Measurements from ENCODE around the gene DPYD. TPM values are rescaled to one million over a fixed set of nuclear protein-coding genes. Genes with fewer than 3 reads are reported as not detected.

The DPYD gene
- total RNA-seq, 2 donors from 2014 or later: 52.3 to 53.6 TPM

DNA sequence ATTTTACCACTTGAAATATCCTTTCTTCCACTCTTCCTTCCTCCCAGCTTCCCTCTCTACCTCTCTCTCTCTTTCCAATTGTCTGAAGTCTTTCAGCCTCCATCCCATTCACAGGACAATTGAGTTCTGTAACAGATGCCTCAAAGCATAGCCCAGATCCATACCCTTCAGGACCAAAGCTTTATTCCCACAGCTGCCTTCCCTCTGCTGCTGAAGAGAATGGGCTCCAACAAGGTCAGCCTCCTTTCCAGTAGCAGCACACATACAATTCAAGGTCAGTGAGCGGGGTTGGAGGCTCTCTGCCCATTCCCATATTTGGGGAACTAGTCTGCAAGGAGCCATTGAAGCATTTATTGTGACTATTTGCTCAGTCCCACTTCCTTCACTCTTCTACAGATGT is 179.9 kb downstream of the DPYD start:
- ATAC-seq: no peak

DNA sequence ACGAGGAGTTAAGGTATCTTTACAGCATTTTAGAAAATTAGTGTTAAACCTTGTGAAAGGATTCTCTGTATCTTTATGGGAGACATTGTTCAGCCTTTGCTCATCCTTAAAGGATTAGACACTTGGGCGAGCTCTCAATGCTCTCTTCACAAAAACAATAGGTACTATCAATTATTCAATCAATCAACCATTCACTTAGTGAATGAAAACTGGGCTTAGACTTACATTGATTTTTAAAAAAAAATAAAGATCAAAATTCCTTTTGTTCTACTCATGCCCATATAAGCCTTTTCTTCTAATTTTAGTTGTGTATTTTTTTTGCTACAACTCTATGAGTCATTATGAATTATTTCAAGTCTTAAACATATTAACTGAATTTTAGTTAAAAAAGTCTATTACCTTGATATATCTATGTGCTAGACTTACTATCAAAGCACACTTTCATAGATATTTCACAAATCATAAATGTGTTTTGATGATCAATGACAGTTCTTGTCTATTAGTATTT is 181.2 kb downstream of the DPYD start:
- H3K27ac Mint-ChIP-seq: no peak overlapping the region
- H3K4me3 Mint-ChIP-seq: no peak overlapping the region
- H3K36me3 Mint-ChIP-seq (ENCODE audit: low read depth): no peaks in the 10 kb centered on the region
- ATAC-seq (no peak), DNase-seq (no peak)
- H3K4me1 Mint-ChIP-seq: peaks cover 3% of the 10 kb centered on the region
- H3K27me3 Mint-ChIP-seq: no peaks in the 10 kb centered on the region
- no peaks in the 10 kb centered on the region for H3K9me3 ChIP-seq (ENCODE audit: control insufficient read depth, low read length, poor library complexity, severe bottlenecking)

More for the DNA sequence above, 179.9 kb downstream of the DPYD start:
- peaks cover 4% of the 10 kb centered on the region for H3K4me1 Mint-ChIP-seq
- H3K36me3 Mint-ChIP-seq (ENCODE audit: low read depth): no peaks in the 10 kb centered on the region
- H3K27ac Mint-ChIP-seq: no peak overlapping the region
- no peak for DNase-seq
- H3K4me3 Mint-ChIP-seq: no peak overlapping the region
- no peaks in the 10 kb centered on the region for H3K9me3 ChIP-seq (ENCODE audit: control insufficient read depth, low read length, poor library complexity, severe bottlenecking)
- no peaks in the 10 kb centered on the region for H3K27me3 Mint-ChIP-seq

DNA sequence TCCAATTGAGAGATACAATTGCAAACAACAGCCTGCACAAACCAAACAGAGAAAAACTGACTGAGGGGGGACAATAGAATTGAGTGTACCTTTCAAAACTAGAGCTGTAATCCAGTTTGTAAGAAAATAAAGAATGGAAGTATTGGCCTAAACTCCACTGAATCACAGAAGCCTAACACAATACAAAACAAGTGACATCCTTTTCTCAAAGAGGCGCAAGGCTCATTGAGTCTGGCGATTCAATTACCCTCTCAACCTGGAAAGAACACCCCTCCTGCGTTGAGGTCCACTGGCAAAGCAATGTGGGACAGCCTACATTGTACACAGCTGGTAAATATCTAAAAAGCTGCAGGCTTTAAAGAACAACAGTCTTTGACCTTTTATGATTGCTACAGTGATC is 182.6 kb downstream of the DPYD start:
- peaks cover 2% of the 10 kb centered on the region for H3K36me3 Mint-ChIP-seq (ENCODE audit: low read depth)
- no peaks in the 10 kb centered on the region for H3K9me3 ChIP-seq (ENCODE audit: control insufficient read depth, low read length, poor library complexity, severe bottlenecking)
- H3K4me3 Mint-ChIP-seq: no peak overlapping the region
- no peak overlapping the region for H3K27ac Mint-ChIP-seq
- no peaks in the 10 kb centered on the region for H3K27me3 Mint-ChIP-seq
- ATAC-seq (no peak), DNase-seq (no peak)
- peaks cover 5% of the 10 kb centered on the region for H3K4me1 Mint-ChIP-seq

DNA sequence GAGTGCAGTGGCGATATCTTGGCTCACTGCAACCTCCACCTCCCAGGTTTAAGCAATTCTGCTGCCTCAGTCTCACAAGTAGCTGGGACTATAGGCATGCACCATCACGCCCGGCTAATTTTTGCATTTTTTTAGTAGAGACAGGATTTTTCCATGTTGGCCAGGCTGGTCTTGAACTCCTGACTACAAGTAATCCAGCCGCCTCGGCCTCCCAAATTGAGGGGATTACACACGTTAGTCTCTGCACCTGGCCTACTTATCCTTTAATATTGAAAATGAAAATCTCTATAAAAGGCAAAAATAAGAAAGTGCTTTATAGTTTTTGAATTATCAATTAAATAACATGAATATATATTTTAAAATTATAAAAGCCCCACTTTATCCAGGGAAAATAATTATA is 190.6 kb downstream of the DPYD start:
- Mint-ChIP-seq H3K4me3 (no peak overlapping the region), H3K27ac (no peak overlapping the region), H3K4me1 (peaks cover 13% of the 10 kb centered on the region), H3K36me3 (ENCODE audit: low read depth) (peaks cover 2% of the 10 kb centered on the region), H3K27me3 (no peaks in the 10 kb centered on the region)
- no peak for ATAC-seq
- DNase-seq: no peak
- no peaks in the 10 kb centered on the region for H3K9me3 ChIP-seq (ENCODE audit: control insufficient read depth, low read length, poor library complexity, severe bottlenecking)

DNA sequence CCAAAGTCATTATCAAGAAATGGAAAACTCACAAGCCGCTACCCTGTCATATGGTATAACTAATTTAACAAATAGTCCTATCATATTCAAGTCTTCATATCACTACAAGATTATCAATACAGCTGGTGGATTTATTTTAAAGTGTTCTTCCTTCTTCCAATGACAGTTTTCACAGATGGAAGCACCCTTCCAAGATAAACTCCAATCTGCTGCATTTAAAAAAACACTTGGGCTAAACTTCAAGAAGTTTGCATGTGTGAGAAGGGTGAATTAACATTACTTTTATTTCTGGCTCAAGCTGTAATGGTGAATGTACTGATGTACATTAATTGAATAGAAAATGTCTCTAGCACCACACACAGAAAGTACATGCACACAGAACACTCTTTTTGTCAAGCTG is 192.4 kb downstream of the DPYD start:
- ATAC-seq (no peak), DNase-seq (no peak)
- Mint-ChIP-seq H3K4me1 (peaks cover 11% of the 10 kb centered on the region), H3K27me3 (no peaks in the 10 kb centered on the region), H3K4me3 (no peak overlapping the region), H3K36me3 (ENCODE audit: low read depth) (no peaks in the 10 kb centered on the region), H3K27ac (no peak overlapping the region)
- H3K9me3 ChIP-seq (ENCODE audit: control insufficient read depth, low read length, poor library complexity, severe bottlenecking): no peaks in the 10 kb centered on the region

DNA sequence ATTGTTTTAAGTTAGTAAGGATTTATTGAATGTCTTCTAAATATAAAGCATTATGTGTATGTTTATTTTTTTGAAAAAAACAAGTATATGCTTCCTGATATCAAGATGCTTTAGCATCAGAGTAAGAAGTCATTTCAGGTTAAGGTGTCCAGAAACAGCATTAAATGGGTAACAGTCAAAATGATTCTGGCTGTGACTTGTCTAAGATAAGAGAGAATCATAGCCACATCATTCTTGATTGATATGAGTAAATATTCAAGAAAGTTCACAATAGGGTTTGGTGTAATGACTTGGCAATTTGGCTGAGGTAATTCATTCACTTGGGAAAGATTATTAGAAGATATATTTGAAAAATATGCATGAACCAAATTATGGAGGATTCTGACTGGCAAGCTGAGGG is 193.8 kb downstream of the DPYD start:
- H3K4me1 Mint-ChIP-seq: peaks cover 11% of the 10 kb centered on the region
- H3K4me3 Mint-ChIP-seq: no peak overlapping the region
- no peaks in the 10 kb centered on the region for H3K9me3 ChIP-seq (ENCODE audit: control insufficient read depth, low read length, poor library complexity, severe bottlenecking)
- ATAC-seq: no peak
- no peak for DNase-seq
- no peaks in the 10 kb centered on the region for H3K27me3 Mint-ChIP-seq
- H3K36me3 Mint-ChIP-seq (ENCODE audit: low read depth): no peaks in the 10 kb centered on the region
- H3K27ac Mint-ChIP-seq: peak overlapping the region; percentile 0

DNA sequence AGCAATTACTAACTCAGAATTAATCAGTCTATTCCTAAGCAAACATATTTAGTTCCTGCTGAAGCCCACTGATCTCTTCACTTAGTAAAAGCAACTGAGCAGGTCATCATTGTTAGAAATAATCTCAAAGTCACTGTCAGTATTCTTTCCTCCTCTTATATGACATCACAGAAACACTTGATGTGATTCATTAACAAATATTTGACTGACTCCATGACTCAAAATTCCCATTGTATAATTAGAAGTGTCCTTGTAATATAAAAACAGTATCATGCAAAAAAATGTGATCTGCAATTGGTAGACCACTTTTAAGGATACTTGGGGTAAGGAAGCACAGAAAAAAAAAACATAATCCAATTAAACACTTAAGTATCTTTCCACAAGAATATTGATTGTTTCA is 194.4 kb downstream of the DPYD start:
- Mint-ChIP-seq H3K36me3 (ENCODE audit: low read depth) (no peaks in the 10 kb centered on the region), H3K4me3 (no peak overlapping the region), H3K4me1 (peaks cover 11% of the 10 kb centered on the region), H3K27ac (no peak overlapping the region), H3K27me3 (no peaks in the 10 kb centered on the region)
- ATAC-seq (no peak), DNase-seq (no peak)
- H3K9me3 ChIP-seq (ENCODE audit: control insufficient read depth, low read length, poor library complexity, severe bottlenecking): no peaks in the 10 kb centered on the region

DNA sequence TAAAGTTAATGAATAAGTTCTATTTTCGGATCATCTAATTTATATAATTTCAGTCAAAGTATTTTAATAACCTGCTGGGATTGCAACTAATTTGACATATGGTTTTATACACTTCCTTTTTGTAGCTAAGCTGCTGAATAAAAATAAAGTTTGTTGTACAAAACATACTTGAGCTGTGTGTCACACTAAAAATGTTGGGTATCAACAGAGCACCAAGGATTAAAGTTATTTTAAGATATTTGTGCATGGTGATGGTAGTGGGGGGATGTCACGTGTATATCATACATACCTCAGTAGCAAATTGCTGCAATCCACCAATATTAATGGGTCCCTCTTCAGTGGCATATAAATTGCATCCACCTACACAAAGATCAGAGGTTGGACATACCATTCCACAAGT is 199.6 kb downstream of the DPYD start:
- no peaks in the 10 kb centered on the region for H3K9me3 ChIP-seq (ENCODE audit: control insufficient read depth, low read length, poor library complexity, severe bottlenecking)
- no peak for DNase-seq
- no peak overlapping the region for H3K4me3 Mint-ChIP-seq
- H3K4me1 Mint-ChIP-seq: no peaks in the 10 kb centered on the region
- ATAC-seq: no peak
- H3K36me3 Mint-ChIP-seq (ENCODE audit: low read depth): peaks cover 3% of the 10 kb centered on the region
- no peaks in the 10 kb centered on the region for H3K27me3 Mint-ChIP-seq
- no peak overlapping the region for H3K27ac Mint-ChIP-seq

DNA sequence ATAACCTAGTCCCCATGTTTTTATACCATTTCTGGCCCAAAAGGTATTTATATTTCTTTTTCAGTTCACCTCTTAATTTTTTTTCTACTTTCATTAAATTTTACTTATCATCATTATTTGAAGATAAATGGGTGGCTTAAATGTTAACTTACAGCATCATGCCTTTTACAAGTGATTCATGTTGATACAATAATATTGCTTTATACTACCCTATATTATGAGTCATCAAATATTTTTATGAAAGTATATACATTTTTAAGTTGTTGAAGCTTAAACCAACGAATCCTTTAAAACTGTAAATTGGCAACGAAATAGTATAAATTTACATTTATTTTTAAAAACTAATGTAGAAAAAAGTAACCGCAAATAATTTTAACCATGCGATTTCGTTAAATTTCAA is 207.9 kb downstream of the DPYD start:
- H3K9me3 ChIP-seq (ENCODE audit: control insufficient read depth, low read length, poor library complexity, severe bottlenecking): no peaks in the 10 kb centered on the region
- ATAC-seq (no peak), DNase-seq (no peak)
- Mint-ChIP-seq H3K36me3 (ENCODE audit: low read depth) (no peaks in the 10 kb centered on the region), H3K27me3 (no peaks in the 10 kb centered on the region), H3K4me3 (no peak overlapping the region), H3K4me1 (no peaks in the 10 kb centered on the region), H3K27ac (no peak overlapping the region)

DNA sequence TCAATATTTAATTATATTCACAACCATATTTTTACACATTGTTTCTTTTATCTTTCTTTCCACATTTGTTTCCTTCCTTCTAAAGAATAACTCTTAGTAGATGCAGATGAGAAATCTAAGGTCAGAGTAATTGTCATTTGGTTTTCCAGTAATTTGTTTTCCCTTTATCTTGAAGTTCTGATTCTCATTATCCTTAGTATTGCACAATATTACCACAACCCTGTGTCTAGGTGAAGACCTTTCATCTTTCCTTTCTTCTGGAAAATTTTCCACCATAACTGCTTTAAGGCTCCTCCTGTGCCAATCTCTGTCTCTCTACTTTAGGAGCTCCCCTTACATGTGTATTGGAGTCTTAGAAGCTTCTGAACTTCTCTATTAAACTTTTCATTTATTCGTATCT is 209.0 kb downstream of the DPYD start:
- no peaks in the 10 kb centered on the region for H3K27me3 Mint-ChIP-seq
- H3K27ac Mint-ChIP-seq: no peak overlapping the region
- no peaks in the 10 kb centered on the region for H3K9me3 ChIP-seq (ENCODE audit: control insufficient read depth, low read length, poor library complexity, severe bottlenecking)
- H3K36me3 Mint-ChIP-seq (ENCODE audit: low read depth): no peaks in the 10 kb centered on the region
- H3K4me3 Mint-ChIP-seq: no peak overlapping the region
- DNase-seq: no peak
- ATAC-seq: no peak
- no peaks in the 10 kb centered on the region for H3K4me1 Mint-ChIP-seq

DNA sequence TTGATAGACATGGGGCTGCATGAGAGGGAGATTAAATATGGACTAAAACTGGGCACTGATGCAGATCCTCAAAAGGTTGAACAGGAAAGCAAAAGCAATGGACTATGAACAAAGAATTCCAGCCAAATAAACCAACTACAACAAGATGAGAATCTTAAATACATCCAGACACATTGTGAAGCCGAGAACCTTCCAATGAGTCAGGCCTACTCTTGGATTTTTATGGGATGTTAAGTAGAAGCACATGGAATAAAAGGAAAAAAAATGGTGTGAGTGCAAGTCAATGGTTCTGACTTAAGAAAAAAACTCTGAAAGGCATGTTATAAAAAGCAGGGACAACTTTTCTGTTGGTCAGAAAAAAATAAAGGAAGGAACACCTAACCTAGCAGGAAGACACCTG is 227.2 kb downstream of the DPYD start:
- Mint-ChIP-seq H3K27me3 (no peaks in the 10 kb centered on the region), H3K4me3 (no peak overlapping the region), H3K4me1 (peaks cover 2% of the 10 kb centered on the region), H3K27ac (no peak overlapping the region), H3K36me3 (ENCODE audit: low read depth) (peaks cover 15% of the 10 kb centered on the region)
- ATAC-seq (no peak), DNase-seq (no peak)
- no peaks in the 10 kb centered on the region for H3K9me3 ChIP-seq (ENCODE audit: control insufficient read depth, low read length, poor library complexity, severe bottlenecking)

DNA sequence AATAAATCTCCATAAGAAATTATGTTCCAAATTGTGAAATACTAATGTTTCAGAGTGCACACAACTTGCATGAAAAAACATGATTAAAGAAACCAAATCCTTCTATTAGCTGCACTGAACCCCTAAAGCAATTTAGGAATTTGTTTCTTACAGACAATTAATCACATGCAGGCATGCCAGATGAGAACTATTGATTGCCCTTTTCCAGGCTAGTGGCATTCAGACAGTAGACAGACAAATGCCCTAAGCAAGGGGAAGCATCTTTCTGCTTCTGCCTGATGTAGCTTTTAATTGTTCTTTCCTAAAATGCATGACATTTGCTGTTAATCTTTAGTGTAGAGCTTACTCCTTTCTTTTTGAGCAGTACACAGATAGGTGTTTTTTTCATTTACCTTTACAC is 229.5 kb downstream of the DPYD start:
- H3K4me1 Mint-ChIP-seq: peaks cover 2% of the 10 kb centered on the region
- DNase-seq: no peak
- H3K27ac Mint-ChIP-seq: no peak overlapping the region
- H3K27me3 Mint-ChIP-seq: no peaks in the 10 kb centered on the region
- H3K9me3 ChIP-seq (ENCODE audit: control insufficient read depth, low read length, poor library complexity, severe bottlenecking): no peaks in the 10 kb centered on the region
- ATAC-seq: no peak
- peaks cover 17% of the 10 kb centered on the region for H3K36me3 Mint-ChIP-seq (ENCODE audit: low read depth)
- no peak overlapping the region for H3K4me3 Mint-ChIP-seq

DNA sequence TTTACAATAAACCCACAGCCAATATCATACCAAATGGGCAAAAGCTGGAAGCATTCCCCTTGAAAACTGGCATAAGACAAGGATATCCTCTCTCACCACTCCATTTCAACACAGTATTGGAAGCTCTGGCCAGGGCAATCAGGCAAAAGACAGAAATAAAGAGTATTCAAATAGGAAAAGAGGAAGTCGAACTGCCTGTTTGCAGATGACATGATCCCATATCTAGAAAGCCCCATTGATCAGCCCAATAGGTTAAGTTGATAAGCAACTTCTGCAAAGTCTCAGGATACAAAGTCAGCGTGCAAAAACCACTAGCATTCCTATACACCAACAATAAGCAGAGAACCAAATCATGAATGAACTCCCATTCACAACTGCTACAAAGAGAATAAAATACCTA is 235.5 kb downstream of the DPYD start:
- ATAC-seq (no peak), DNase-seq (no peak)
- no peaks in the 10 kb centered on the region for H3K9me3 ChIP-seq (ENCODE audit: control insufficient read depth, low read length, poor library complexity, severe bottlenecking)
- Mint-ChIP-seq H3K4me3 (no peak overlapping the region), H3K27me3 (no peaks in the 10 kb centered on the region), H3K36me3 (ENCODE audit: low read depth) (peaks cover 15% of the 10 kb centered on the region), H3K27ac (no peak overlapping the region), H3K4me1 (no peaks in the 10 kb centered on the region)

DNA sequence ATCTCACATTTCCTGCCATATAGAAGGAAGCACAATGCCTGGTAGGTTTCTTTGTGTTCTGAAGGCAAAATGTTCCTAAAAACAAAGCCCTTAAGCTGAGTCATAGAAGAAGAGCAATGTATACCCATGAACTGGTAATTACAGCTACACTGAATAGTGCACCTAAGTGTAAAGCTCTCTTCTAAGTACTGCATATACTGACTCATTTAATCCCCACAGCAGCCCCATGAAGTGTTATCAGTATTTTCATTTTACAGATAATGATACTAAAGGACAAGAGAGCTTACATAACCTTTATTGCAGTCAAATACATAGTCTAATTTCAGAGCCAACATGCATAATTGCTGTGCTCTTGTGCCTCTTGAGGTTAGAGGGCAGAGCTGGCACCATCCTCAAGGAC is 239.9 kb downstream of the DPYD start:
- peaks cover 2% of the 10 kb centered on the region for H3K4me1 Mint-ChIP-seq
- no peaks in the 10 kb centered on the region for H3K27me3 Mint-ChIP-seq
- no peaks in the 10 kb centered on the region for H3K9me3 ChIP-seq (ENCODE audit: control insufficient read depth, low read length, poor library complexity, severe bottlenecking)
- no peak overlapping the region for H3K27ac Mint-ChIP-seq
- no peak overlapping the region for H3K4me3 Mint-ChIP-seq
- H3K36me3 Mint-ChIP-seq (ENCODE audit: low read depth): peaks cover 18% of the 10 kb centered on the region
- DNase-seq (no peak), ATAC-seq (no peak)

DNA sequence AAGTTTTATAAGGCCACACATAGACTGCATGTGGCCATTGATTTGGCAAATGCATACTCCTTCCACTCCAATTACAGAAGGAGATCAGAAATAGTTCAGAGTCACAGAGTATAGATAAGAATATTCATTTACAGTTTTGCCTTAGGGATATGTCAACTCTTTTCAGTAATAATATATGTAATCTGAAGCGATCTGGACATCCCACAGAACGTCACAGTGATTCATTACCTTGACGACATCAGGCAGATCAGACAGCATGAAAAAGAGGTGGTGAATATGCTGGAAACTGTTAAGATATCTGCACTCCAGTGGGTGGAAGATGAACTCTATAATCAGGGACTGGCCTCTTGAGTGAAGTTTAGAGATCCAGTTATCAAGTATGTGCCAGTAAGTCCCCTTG is 240.4 kb downstream of the DPYD start:
- Mint-ChIP-seq H3K4me1 (peaks cover 2% of the 10 kb centered on the region), H3K27me3 (no peaks in the 10 kb centered on the region), H3K4me3 (no peak overlapping the region), H3K27ac (no peak overlapping the region), H3K36me3 (ENCODE audit: low read depth) (peaks cover 14% of the 10 kb centered on the region)
- no peaks in the 10 kb centered on the region for H3K9me3 ChIP-seq (ENCODE audit: control insufficient read depth, low read length, poor library complexity, severe bottlenecking)
- DNase-seq: no peak
- no peak for ATAC-seq
